GM21367 (cell line): Measurements from ENCODE around the gene PASK.
A peak's percentile ranks its signal among the peaks of the same experiment; 100 is the strongest.
"Not testable (repeated sequence)": the region's sequence is repeated elsewhere in the genome, so short reads cannot be mapped to it uniquely, and the experiment has no call there.

ENCODE experiments used
- ATAC-seq: cut with Tn5 transposase; IDR thresholded peaks from one replicate; pipeline ENCODE4 v1.9.1; 2021; ENCODE audit not compliant: unreplicated experiment

The PASK gene

GRCh38 chr2:241107031-241107783 lies 42.1 kb downstream of the PASK start:
- ATAC-seq, result no peak

- no peak for ATAC-seq
These were observed 43.6 kb downstream of the PASK start for GRCh38 chr2:241105641-241106040.

GRCh38 chr2:241104611-241105010 lies 44.7 kb downstream of the PASK start:
- ATAC-seq, result not testable (repeated sequence)

GRCh38 chr2:241103176-241103595 lies 46.1 kb downstream of the PASK start:
- no peak for ATAC-seq

GRCh38 chr2:241102239-241102803 lies 47.0 kb downstream of the PASK start, which contains the start of gene MTERF4:
Gene MTERF4 (minus strand): TSS chr2:241102287. CDS start chr2:241102273, 14 bp downstream.
- peak; percentile 73 for ATAC-seq

- ATAC-seq, result no peak
These were observed 50.0 kb downstream of the PASK start for GRCh38 chr2:241099246-241099645.

GRCh38 chr2:241096979-241097378 lies 52.3 kb downstream of the PASK start:
- ATAC-seq, result no peak

GRCh38 chr2:241095594-241096290 lies 53.5 kb downstream of the PASK start:
- ATAC-seq, result no peak

GRCh38 chr2:241094924-241095420 lies 54.3 kb downstream of the PASK start:
- no peak for ATAC-seq

- ATAC-seq, result no peak
These were observed 55.1 kb downstream of the PASK start for GRCh38 chr2:241094172-241094571.

GRCh38 chr2:241093133-241093781 lies 56.0 kb downstream of the PASK start:
- ATAC-seq, result not testable (repeated sequence)

- ATAC-seq, result no peak
These were observed 56.6 kb downstream of the PASK start for GRCh38 chr2:241092677-241093076.

GRCh38 chr2:241091734-241092445 lies 57.4 kb downstream of the PASK start:
- no peak for ATAC-seq

- ATAC-seq, result no peak
These were observed 58.1 kb downstream of the PASK start for GRCh38 chr2:241091201-241091600.

- no peak for ATAC-seq
These were observed 60.2 kb downstream of the PASK start for GRCh38 chr2:241088791-241089732.

- ATAC-seq, result peak; percentile 36
These were observed 60.9 kb downstream of the PASK start for GRCh38 chr2:241088376-241088775.

GRCh38 chr2:241087420-241088268 lies 61.6 kb downstream of the PASK start:
- ATAC-seq, result peak; percentile 52

GRCh38 chr2:241084856-241085444 lies 64.3 kb downstream of the PASK start:
- ATAC-seq, result no peak
